Iris pigment epithelial cell (primary cell): Measurements from ENCODE around the gene SULF2.

Experiments used
- DNase-seq: peaks from one replicate; pipeline ENCODE4 v3.0.0-alpha.2; 2011; ENCODE audit warnings: low read depth

Gene SULF2

DNA sequence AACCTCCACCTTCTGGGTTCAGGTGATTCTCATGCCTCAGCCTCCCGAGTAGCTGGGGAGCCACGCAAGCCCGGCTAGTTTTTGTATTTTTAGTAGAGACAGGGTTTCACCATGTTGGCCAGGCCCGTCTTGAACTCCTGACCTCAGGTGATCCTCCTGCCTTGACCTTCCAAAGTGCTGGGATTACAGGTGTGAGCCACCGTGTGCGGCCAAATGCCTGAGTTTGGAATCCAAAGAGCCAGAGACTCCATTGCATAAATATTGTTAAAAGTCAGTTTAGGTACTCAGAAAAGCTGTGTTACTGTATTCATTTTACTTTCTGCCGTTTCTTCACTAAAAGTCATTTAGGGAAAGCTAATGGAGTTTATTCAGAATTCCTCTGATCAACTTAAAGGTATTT, 137.3 kb downstream of the SULF2 start:
- DNase-seq = no peak

DNA sequence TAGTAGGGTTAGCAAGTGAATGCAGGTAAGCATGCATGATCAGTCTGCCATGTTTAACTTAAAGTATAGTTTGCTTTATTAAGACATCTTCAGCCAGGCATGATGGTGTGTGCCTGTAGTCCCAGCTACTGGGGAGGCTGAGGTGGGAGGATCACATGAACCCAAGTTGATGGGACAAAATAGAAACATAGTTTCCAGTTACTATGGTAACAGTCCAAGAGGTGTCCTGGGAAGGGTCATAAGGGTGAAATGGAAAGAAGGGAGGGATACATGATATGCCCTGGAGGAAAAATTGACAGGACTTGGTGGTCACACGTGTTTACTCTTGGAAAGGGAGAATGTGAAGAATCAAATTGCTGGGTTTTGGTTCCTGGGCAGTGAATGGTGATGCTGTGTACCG, 139.6 kb downstream of the SULF2 start:
- DNase-seq = no peak

DNA sequence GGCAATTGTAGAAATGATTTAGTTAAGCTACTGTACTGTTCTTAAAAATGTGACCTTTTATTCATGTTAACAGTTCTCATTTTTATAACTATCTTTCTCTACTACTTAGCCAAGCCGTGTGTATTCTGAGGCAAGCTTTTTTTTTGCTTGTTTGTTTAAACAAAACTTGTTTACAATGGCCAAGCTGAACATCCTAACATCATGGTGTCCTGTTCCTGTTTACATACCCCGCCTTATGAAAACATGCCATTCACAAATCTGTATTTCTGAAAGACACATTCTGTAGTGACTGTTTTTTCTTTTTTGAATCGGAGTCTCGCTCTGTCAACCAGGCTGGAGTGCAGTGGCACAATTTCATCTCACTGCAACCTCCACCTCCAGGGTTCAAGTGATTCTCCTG, 142.7 kb downstream of the SULF2 start:
- DNase-seq = no peak

DNA sequence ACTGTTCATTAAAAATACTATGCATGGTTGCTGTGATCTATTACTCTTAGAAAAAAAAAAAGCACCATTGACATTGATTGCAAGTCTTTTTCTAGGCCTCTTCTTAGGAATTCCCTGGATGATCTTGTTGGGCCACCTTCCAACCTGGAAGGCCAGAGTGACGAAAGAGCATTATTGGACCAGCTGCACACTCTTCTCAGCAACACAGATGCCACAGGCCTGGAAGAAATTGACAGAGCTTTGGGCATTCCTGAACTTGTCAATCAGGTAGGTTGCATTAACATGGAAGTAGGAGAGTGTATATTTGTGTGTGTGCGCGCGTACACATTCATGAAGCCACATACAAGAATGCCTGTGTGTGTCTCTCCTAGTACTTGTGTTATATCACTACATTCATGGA, 143.2 kb downstream of the SULF2 start:
- no peak for DNase-seq

DNA sequence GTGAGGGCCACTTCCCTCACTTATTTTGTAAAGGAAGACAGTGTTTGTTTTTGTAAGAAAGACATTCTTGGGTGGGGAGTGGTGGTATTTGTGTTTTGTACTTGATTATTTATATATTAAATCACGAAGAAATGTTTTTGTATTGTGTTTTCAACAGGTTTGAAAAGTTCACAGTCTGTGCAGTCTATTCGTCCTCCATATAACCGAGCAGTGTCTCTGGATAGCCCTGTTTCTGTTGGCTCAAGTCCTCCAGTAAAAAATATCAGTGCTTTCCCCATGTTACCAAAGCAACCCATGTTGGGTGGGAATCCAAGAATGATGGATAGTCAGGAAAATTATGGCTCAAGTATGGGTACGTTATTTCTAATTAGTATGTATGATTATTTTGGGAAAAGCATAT, 146.4 kb downstream of the SULF2 start:
- DNase-seq = no peak

DNA sequence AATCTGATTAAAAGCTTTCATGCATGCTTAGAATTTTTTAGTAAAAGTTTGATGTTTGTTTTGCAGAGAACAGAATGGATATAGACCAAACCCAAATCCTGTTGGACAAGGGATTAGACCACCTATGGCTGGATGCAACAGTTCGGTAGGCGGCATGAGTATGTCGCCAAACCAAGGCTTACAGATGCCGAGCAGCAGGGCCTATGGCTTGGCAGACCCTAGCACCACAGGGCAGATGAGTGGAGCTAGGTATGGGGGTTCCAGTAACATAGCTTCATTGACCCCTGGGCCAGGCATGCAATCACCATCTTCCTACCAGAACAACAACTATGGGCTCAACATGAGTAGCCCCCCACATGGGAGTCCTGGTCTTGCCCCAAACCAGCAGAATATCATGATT, 150.0 kb downstream of the SULF2 start:
- DNase-seq = no peak

DNA sequence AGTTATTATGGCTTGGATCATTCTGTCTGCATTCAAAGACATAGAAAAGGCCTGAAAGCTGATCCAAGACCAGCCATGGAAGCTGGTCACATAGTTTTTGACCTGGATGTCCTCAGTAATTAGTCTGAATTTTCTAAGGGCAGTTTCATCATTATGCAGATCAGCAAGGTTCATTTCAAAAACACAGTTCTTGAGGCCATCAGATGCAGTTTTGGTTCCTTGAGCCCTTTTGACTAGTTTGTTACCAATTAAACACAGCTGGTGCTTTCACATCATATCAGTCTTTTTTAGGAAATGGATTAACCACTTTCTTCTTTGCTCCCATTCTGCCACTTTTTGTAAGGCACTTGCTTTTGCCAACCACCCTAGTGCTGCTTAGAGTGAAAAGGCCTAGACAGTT, 154.2 kb downstream of the SULF2 start:
- DNase-seq = no peak

DNA sequence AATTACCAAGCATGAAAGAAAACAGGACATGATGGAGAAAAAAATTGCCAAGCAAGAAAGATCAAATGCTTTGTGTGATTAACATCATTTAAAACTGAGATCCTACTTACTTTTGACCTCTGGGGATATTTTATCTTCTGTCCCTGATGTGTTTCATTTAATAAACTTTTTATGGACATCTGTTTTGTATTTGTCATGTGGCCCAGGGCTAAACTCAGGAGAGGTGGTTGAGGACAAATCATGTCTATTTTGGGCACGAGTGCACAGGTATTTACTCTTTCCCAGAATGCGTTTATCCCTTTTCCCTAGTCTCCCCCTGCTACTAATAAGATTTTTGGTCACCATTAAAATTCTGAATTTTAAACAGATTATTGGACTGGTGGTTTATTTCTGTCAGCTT, 155.4 kb downstream of the SULF2 start:
- no peak for DNase-seq

DNA sequence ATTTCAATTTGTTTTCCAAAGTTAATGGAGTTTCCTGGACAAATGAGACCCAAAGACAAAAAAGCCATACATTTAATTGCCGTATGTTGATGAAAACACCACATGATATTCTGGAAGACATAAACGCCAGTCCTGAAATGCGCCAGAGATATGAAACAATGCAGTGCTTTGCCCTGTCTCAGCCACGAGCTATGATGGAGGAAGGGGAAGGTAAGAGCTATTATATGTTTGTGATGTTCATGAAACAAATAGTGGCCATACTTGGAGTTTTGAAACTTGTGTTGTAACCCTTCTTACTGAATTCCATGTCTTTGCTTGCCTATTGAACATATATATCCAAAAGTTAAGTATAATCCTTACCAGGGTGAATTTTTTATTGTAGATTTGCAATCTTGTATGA, 157.7 kb downstream of the SULF2 start:
- no peak for DNase-seq

DNA sequence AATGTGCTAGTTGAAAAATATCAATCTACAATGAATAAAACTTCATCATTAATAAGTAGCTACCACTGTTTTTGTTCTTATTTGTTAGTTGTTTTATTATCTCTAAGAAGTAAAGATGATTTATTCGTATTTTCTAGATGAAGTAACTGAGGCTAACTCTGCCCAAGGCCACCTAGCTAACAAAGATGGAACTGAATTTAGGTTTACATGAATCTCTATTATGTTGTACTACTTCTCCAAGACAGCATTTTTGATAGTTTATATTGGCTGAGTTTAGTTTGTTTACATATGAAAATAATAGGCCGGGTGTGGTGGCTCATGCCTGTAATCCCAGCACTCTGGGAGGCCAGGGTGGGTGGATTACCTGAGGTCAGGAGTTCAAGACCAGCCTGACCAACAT, 162.1 kb downstream of the SULF2 start:
- DNase-seq = peak; percentile 37

DNA sequence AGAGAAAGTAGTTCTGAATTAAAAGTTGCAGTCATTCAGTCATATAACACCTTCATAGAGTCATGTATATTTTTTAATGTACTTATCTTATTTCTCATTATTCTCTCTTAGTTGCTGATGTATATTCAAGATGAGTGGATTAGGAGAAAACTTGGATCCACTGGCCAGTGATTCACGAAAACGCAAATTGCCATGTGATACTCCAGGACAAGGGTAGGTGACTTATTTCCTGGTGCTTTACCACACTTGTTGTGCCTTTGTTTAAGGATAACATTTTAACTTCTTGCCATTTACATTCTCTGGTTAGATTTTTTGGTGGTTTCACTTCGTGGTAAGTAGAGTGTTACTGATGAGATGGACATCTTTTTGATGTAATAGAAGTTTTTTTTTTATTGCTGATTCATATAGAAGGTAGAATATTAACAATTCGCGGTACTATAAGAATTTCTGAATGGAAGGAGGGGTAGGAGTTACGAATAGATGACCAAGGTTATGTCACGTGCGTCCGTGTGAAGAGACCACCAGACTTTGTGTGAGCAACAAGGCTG, 163.1 kb downstream of the SULF2 start:
- DNase-seq = no peak

DNA sequence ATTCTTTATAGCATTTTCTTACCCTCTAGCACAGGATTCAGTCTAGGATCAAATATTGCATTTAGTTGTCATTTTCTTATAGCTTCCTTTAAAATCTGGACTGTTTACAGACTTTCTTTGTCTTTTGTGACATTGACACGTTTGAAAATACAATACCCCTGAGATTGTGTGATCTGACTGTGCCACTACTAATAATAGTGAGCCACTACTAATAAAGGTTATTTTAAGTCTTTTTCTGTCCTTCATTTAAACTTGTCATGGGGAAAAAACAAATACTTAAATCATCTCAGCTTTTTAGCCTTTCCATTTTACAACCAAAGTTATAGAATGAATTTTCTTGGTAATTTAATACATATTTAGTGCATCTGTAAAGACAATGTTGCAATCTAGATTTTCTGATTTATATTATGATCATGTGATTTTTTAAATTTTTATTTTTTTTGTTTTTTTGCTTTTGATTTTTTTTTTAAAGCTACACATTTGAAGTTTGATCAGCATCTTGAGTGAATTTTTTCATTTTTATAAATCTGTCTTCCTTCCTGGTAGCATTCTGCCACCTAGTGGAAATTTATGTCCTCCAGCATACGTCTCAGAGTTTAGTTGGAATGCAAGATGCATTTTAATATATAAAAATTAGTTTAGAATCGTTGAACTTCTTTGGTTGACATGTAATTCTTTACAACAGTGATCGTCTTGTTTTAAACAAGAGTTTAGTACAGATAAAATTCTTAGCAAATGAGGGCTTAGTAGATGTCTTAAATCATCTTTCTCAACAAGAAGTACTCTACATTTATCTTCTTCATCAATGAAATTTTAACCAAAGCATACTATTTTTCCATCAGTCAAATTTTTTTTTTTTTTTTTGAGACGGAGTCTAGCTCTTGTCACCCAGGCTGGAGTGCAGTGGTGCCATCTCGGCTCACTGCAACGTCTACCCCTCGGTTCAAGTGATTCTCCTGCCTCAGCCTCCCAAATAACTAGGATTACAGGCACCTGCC, 164.2 kb downstream of the SULF2 start:
- DNase-seq = peak; percentile 76

DNA sequence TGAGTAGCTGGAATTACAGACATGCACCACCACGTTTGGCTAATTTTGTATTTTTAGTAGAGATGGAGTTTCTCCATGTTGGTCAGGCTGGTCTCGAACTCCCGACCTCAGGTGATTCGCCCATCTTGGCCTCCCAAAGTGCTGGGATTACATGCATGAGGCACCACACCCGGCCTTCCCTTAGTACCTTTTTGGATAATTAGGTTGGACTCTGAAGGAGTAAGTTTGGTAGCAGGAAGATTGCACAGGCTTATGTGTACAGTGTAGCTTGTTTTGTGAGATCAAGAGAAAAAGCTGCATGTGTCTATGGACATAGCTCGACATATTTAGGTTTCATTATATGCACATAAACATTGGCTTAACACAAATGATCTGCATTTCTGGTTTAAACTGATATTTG, 166.8 kb downstream of the SULF2 start:
- no peak for DNase-seq

DNA sequence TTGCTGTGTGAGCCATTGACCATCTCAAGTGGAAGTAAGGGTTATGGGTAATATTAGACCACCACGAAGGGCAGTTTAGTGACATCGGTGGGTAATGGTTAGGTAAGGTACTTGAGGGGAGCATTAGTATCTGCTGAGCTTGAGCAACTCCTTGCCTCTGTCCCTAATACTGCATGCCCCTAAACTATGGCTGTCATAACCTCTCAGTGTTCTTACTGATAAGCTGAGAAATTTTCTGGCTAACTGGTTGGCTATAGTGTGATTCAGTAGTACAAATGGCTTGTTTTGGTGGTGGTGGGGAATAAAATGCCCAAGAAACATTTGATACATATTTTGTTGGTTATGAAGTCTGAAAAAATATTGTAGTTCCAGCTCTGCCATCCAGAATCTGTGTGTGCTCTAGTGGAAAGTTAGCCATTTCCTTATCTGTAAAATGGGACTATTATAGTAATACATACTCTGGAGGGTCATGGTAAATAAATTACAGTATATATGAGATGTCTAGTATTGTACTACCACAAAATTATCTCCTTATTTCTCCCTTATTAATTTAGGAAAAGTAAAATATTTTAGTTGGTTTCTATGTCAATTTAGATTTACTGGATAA, 170.5 kb downstream of the SULF2 start:
- no peak for DNase-seq

DNA sequence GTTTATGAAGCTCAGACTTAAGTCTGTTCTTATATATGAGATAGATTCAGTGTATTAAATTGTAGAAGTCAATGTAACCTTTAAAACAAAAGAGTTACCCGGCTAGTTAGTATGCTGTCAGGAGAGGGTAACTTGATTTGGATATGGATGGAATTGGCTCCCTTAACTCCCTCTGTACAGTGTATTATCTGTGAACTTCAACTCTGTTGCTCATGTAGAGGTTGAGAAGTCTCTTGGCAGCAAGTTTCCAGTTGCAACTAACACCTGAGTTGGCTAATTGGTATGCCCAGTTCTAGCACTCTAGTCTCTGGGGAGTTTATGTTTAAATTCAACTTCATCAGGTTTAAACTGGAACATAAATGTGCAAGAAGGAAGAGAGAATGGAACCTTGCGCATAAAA, 172.6 kb downstream of the SULF2 start:
- no peak for DNase-seq

DNA sequence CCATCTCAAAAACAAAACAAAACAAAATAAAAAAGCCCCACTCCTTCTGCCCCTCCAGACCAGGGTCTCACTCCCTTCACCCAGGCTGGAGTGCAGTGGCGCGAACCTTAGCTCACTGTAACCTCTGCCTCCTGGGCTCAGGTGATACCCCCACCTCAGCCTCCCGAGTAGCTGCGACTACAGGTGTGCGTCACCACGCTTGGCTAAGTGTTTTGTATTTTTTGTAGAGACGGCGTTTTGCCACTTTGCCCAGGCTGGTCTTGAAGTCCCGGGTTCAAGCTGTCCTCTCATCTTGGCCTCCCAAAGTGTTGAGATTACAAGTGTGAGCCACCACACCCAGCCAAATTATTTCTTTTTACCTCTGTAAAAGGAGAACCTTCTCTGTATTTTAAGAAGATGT, 173.5 kb downstream of the SULF2 start:
- no peak for DNase-seq

DNA sequence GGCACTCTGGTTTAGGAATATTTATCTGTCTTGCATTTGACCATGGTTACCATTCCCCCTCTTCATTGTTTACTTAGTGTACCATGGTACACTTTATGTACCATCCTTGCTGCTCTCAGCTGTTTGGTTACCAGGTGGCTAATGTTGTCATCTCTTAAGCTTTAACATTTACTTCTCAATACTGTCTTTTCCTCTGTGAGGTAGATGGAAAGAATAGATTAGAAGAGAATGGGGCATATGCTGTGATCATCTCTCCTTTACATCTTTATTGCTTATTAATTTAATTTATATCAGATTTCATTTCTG, 174.4 kb downstream of the SULF2 start:
- DNase-seq = no peak

DNA sequence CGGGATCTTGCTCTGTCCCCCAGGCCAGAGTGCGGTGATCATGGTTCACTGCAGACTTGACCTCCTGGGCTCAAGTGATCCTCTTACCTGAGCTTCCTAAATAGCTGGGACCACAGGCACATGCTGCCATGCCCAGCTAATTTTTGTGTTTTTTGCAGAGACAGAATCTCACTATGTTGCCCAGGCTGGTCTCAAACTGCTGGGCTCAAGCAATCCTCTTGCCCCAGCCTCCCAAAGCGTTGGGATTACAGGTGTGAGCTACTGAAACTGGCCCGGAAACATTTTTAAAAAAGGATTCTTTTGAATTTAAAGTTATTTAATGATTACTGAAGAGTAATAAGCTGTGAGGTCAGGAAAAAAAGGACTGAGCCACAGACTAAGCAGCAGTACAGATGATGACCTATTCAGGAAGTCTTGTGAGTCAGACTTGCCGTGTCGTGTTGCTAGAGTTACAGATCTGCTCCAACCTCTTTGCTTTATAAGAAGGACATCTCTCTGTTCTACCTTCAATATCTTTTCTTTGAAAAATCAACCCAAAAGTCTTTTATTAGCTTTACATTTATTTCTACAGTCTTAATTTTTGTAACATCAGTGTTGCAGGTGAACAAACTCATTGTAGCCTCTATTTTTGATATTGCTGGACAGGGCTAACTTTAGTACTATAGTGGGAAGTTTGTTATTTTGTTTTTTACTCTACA, 174.9 kb downstream of the SULF2 start:
- peak; percentile 96 for DNase-seq

DNA sequence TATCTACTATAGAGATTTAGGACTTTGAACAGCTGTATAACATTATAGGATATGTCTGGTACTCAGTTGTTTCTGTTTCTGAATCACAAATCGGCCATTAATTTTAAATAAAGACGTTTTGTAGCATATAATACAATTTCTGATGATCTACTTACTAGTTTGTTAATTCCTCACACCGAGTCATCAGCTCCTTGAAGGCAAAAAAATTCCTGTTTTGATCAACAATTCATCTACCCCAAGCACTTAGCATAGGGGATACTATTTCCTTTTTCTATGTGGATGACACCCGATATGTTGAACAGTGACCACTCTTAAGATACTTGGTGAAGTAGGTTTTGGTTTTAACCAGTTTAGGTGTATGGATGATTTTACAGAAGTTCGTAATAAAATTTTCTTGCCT, 176.3 kb downstream of the SULF2 start:
- no peak for DNase-seq
